Mesendoderm (in vitro differentiated cells): ENCODE measurements around the gene SLC2A13. TPM values are rescaled to one million over a fixed set of nuclear protein-coding genes. Genes with fewer than 3 reads are reported as not detected.

Experiments
- DNase-seq: peaks from one replicate; pipeline ENCODE4 v3.0.0; 2013
- H2AK5ac ChIP-seq: 2 replicates; pipeline ENCODE4 v1.6.1; 2013; ENCODE audit warnings: low read length, inconsistent platforms
- H2BK120ac ChIP-seq: 2 replicates; pipeline ENCODE4 v1.6.1; 2013; ENCODE audit warnings: low read depth, mild to moderate bottlenecking, low read length, moderate library complexity, mixed read lengths
- H2BK15ac ChIP-seq: replicated peaks from 2 replicates; pipeline ENCODE4 v1.6.1; 2013; ENCODE audit warnings: low read depth, mild to moderate bottlenecking, moderate library complexity
- H2BK5ac ChIP-seq: 2 replicates; pipeline ENCODE4 v1.6.1; 2013; ENCODE audit warnings: low read length, inconsistent platforms
- H3K18ac ChIP-seq: 2 replicates; pipeline ENCODE4 v1.6.1; 2013; ENCODE audit warnings: mild to moderate bottlenecking, low read length, mixed read lengths
- H3K23ac ChIP-seq: one replicate; pipeline ENCODE4 v1.6.1; 2013; ENCODE audit warnings: low read length
- H3K27ac ChIP-seq: 2 replicates; pipeline ENCODE4 v1.5.1; 2013; ENCODE audit warnings: low read depth, mild to moderate bottlenecking, inconsistent platforms, low read length, moderate library complexity
- H3K27me3 ChIP-seq: 2 replicates; pipeline ENCODE4 v1.6.1; 2013; ENCODE audit warnings: low read length, control low read depth, mild to moderate bottlenecking, inconsistent platforms; ENCODE audit not compliant: insufficient read depth, poor library complexity
- H3K36me3 ChIP-seq: 2 replicates; pipeline ENCODE4 v1.6.1; 2013; ENCODE audit warnings: low read length, inconsistent platforms; ENCODE audit not compliant: control insufficient read depth, insufficient read depth
- H3K4ac ChIP-seq: one replicate; pipeline ENCODE4 v1.6.1; 2013; ENCODE audit warnings: low read depth, mild to moderate bottlenecking, low read length, moderate library complexity
- H3K4me1 ChIP-seq: 2 replicates; pipeline ENCODE4 v1.6.1; 2013; ENCODE audit warnings: low read depth, low read length, inconsistent platforms; ENCODE audit not compliant: control insufficient read depth
- H3K4me2 ChIP-seq: 2 replicates; pipeline ENCODE4 v1.6.1; 2013; ENCODE audit warnings: low read length
- H3K4me3 ChIP-seq: 2 replicates; pipeline ENCODE4 v1.5.1; 2013; ENCODE audit warnings: mild to moderate bottlenecking, low read length
- H3K56ac ChIP-seq: one replicate; pipeline ENCODE4 v1.6.1; 2013; ENCODE audit warnings: low read length
- H3K79me1 ChIP-seq: 2 replicates; pipeline ENCODE4 v1.6.1; 2013; ENCODE audit warnings: low read length, inconsistent platforms
- H3K79me2 ChIP-seq: 2 replicates; pipeline ENCODE4 v1.6.1; 2013; ENCODE audit warnings: mild to moderate bottlenecking, low read length; ENCODE audit not compliant: control insufficient read depth, insufficient read depth
- H3K9ac ChIP-seq: 2 replicates; pipeline ENCODE4 v1.6.1; 2013; ENCODE audit warnings: low read length, inconsistent platforms
- H4K5ac ChIP-seq: one replicate; pipeline ENCODE4 v1.6.1; 2013; ENCODE audit warnings: low read length
- H4K8ac ChIP-seq: one replicate; pipeline ENCODE4 v1.6.1; 2013; ENCODE audit warnings: low read depth, mild to moderate bottlenecking, control low read depth, low read length, moderate library complexity
- WGBS: extraction: QIAGEN DNeasy Blood & Tissue Kit; methylation state at CpG from one replicate; pipeline ENCODE4 v1.1.7; 2013; ENCODE audit warnings: low lambda C conversion rate, missing lambda C conversion rate; ENCODE audit not compliant: insufficient coverage; ENCODE audit errors: extremely low coverage; 5-methylcytosine and 5-hydroxymethylcytosine counted together
- polyA plus RNA-seq, 2 experiments: library from polyadenylated mRNA; stranded (reverse); fragments of 200-250 nt; gene quantifications; one replicate each; pipeline ENCODE4 v1.2.3, GENCODE V29; 2013

Gene SLC2A13
- polyA plus RNA-seq (2013, experiment 1 of 2): 3.2 TPM
- 3.2 TPM for polyA plus RNA-seq (2013, experiment 2 of 2)

DNA sequence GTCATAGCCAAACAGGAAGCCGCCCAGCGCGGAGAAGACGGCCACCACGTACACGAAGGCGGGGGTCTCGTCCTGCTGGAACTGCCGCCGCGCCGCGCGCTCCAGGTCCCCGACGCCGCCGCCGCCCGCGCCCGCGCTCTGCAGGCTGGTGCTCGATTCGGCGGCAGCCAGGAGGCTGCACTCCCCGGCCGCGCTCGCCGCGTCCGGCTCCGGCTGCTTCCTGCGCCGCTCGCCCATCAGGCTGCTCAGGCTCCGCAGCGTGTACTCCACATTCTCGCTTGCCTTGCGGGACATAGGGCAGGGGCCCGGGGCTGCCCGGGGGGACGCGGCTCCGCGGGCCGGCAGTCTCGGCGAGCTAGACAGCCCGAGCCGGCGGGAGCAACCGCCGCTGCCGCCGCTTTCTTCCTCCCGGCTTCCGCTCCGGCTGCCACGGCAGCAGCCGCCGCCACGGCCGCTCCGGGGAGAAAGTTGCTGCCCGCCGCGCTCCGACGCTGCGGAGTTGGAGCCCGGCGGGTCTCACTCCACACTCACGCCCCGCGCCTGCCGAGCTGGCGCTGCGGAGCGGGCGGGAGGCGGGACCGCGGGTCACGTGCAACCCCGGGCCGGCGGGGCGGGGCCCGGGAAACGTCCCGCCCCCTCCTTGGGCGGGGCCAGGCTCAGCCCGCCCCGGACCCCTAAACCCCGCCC lies at the start of gene SLC2A13:
TSS of gene SLC2A13 (minus strand) at position 567 of the 687 bp plus-strand sequence. CDS start at position 294, 273 bp downstream.
- peaks cover 13% of the 10 kb centered on the region for H3K4me1 ChIP-seq
- peak within 1 kb of the TSS; percentile 84 for H3K9ac ChIP-seq
- no peak within 1 kb of the TSS for H2AK5ac ChIP-seq
- peak within 1 kb of the TSS; percentile 47 for H3K18ac ChIP-seq
- no peak within 1 kb of the TSS for H3K27ac ChIP-seq
- peak; percentile 82 for DNase-seq
- no peak within 1 kb of the TSS for H2BK15ac ChIP-seq
- H4K5ac ChIP-seq: no peak within 1 kb of the TSS
- H3K4ac ChIP-seq: no peak within 1 kb of the TSS
- no peak within 1 kb of the TSS for H2BK120ac ChIP-seq
- H3K56ac ChIP-seq: peak within 1 kb of the TSS; percentile 93
- no CpG with 5 or more reads among the region's 97 CpGs for WGBS
- H3K79me1 ChIP-seq: peaks cover 4% of the 10 kb centered on the region
- H3K4me3 ChIP-seq: peak within 1 kb of the TSS; percentile 71
- H4K8ac ChIP-seq: no peak within 1 kb of the TSS
- H3K27me3 ChIP-seq: no peaks in the 10 kb centered on the region
- H3K79me2 ChIP-seq: peaks cover 2% of the 10 kb centered on the region
- peak within 1 kb of the TSS; percentile 66 for H3K4me2 ChIP-seq
- H2BK5ac ChIP-seq: no peak within 1 kb of the TSS
- H3K23ac ChIP-seq: peak within 1 kb of the TSS; percentile 53
- no peaks in the 10 kb centered on the region for H3K36me3 ChIP-seq

DNA sequence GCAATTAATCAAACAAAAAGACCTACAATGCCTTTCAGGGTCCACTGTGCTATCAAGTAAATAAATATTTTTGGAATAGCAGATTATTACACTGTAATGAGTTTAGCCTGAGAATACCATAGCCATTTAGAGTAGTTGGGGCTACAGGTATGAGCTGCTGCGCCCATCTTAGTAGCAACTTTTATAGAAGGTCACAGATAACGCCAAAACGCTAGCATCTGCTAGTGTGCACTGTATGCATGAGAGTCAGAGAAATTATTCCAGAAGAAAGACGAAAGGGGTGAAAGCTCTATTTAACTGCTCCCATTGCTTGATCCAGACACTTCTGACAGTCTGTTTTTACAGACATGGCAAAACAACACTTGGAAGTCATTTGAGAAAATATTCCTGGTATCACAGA lies 48.5 kb upstream of the SLC2A13 start:
- Histone ChIP-seq H3K4me1 (no peaks in the 10 kb centered on the region), H3K23ac (no peak overlapping the region), H3K4me2 (no peak overlapping the region), H2BK15ac (no peak overlapping the region), H3K27me3 (no peaks in the 10 kb centered on the region), H2BK120ac (no peak overlapping the region), H2BK5ac (no peak overlapping the region), H2AK5ac (no peak overlapping the region), H3K18ac (no peak overlapping the region), H3K56ac (no peak overlapping the region), H4K5ac (no peak overlapping the region), H3K4ac (no peak overlapping the region), H3K79me1 (no peaks in the 10 kb centered on the region), H3K36me3 (no peaks in the 10 kb centered on the region), H3K27ac (no peak overlapping the region), H4K8ac (no peak overlapping the region), H3K4me3 (no peak overlapping the region), H3K9ac (no peak overlapping the region), H3K79me2 (no peaks in the 10 kb centered on the region)
- no peak for DNase-seq
- WGBS: no CpG with 5 or more reads among the region's 4 CpGs

DNA sequence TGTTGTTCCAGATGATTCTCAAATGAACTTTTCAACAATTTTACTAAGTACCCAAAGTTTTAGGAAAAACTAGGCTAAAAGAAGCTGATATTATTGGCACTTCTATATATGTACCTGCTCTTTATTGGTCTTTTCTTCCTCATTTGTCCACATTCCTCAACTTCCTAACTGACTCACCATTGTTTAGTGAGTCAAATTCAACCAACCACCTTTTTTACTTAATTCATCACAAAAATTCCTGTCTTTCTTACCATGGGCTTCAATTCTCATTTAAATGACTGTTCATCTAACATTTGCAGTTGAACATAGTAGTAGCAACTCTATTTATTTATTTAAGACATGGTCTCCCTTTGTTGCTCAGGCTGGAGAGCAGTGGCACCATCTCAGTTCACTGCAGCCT lies 47.6 kb upstream of the SLC2A13 start:
- Histone ChIP-seq H3K18ac (no peak overlapping the region), H3K4me2 (no peak overlapping the region), H3K4me3 (no peak overlapping the region), H2BK120ac (no peak overlapping the region), H3K9ac (no peak overlapping the region), H3K79me1 (no peaks in the 10 kb centered on the region), H3K79me2 (no peaks in the 10 kb centered on the region), H3K23ac (no peak overlapping the region), H3K27ac (no peak overlapping the region), H2BK5ac (no peak overlapping the region), H4K5ac (no peak overlapping the region), H3K4me1 (no peaks in the 10 kb centered on the region), H4K8ac (no peak overlapping the region), H2BK15ac (no peak overlapping the region), H3K4ac (no peak overlapping the region), H3K56ac (no peak overlapping the region), H3K36me3 (no peaks in the 10 kb centered on the region), H3K27me3 (no peaks in the 10 kb centered on the region), H2AK5ac (no peak overlapping the region)
- no peak for DNase-seq

DNA sequence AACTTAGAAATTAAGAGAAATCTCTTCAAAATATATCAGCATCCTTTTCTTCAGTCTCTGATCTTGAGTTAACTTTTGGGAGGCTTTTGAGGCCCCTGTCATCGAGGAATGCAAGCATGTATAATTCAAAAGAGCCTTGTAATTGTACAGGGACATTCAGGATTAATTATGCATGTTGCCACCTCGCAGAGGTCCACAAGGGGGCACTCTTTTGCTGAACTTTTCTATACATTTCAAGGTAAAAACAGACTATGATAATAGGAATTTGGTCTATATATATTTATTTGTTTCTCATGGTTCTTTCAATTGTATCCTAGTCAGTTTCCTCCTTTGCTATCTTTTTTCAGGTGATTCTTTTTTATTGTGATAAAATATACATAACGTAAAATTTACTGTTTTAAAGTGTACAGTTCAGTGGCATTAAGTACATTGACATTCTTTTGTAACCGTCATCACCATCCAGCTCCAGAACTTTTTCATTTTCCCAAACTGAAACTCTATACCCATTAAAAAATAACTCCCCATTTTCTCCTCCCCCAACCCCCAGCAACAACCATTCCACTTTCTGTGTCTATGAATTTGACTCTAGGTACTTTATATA lies 47.0 kb upstream of the SLC2A13 start:
- H3K27ac ChIP-seq: no peak overlapping the region
- no peak overlapping the region for H3K23ac ChIP-seq
- no peak overlapping the region for H4K8ac ChIP-seq
- no peaks in the 10 kb centered on the region for H3K27me3 ChIP-seq
- no peaks in the 10 kb centered on the region for H3K79me2 ChIP-seq
- no peak overlapping the region for H2BK15ac ChIP-seq
- H2BK120ac ChIP-seq: no peak overlapping the region
- H3K4me2 ChIP-seq: no peak overlapping the region
- DNase-seq: peak; percentile 40
- no peak overlapping the region for H4K5ac ChIP-seq
- H3K56ac ChIP-seq: no peak overlapping the region
- no peak overlapping the region for H3K9ac ChIP-seq
- H3K4me1 ChIP-seq: no peaks in the 10 kb centered on the region
- H3K79me1 ChIP-seq: no peaks in the 10 kb centered on the region
- H2AK5ac ChIP-seq: no peak overlapping the region
- no peak overlapping the region for H3K4ac ChIP-seq
- no peak overlapping the region for H3K4me3 ChIP-seq
- H2BK5ac ChIP-seq: no peak overlapping the region
- H3K36me3 ChIP-seq: no peaks in the 10 kb centered on the region
- no CpG with 5 or more reads among the region's 4 CpGs for WGBS
- H3K18ac ChIP-seq: no peak overlapping the region

DNA sequence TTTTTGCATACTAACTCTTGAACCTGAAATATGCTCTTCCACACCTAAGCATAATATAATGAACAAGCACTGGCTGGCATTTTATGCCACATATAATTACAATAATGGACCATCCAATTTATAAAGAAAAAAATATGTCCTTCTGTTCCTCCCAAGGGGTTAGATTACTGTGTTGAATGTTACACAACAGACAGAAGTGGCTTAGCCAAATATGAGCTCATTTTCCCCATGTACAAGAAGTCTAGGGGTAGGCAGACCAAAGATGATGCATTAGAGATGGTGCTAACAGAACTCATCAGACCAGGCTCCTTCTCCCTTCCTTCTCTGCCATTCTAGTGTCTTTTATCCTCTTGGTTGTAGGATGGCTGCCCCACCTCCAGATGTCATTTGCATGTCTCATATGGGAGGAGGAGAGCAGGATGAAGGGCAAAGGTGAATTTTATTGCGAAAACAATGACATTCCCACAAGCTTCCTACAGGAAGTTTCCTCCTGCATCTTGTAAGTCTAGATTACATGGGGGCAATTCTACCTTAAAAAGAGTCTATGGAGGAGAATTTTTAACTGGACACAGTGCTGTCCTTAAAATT lies 43.9 kb upstream of the SLC2A13 start:
- Histone ChIP-seq H3K4me2 (no peak overlapping the region), H3K9ac (no peak overlapping the region), H3K4me1 (no peaks in the 10 kb centered on the region), H4K5ac (no peak overlapping the region), H3K23ac (no peak overlapping the region), H2BK120ac (no peak overlapping the region), H2AK5ac (no peak overlapping the region), H3K18ac (no peak overlapping the region), H3K27ac (no peak overlapping the region), H3K4me3 (no peak overlapping the region), H3K79me2 (no peaks in the 10 kb centered on the region), H3K4ac (no peak overlapping the region), H2BK5ac (no peak overlapping the region), H3K36me3 (no peaks in the 10 kb centered on the region), H3K27me3 (no peaks in the 10 kb centered on the region), H2BK15ac (no peak overlapping the region), H3K56ac (no peak overlapping the region), H3K79me1 (no peaks in the 10 kb centered on the region), H4K8ac (no peak overlapping the region)
- no CpG with 5 or more reads among the region's 1 CpG for WGBS
- DNase-seq: peak; percentile 33
